H1 (cell line): ENCODE measurements around the gene P4HA1. TPM values are rescaled to one million over a fixed set of nuclear protein-coding genes. Genes with fewer than 3 reads are reported as not detected.

Experiments
- CTCF ChIA-PET: fragments of 300-600 bp; sonication (Branson Sonifier 250); formaldehyde crosslinking; loops from one replicate; lab custom pipeline; 2021; ENCODE audit not compliant: partially characterized antibody; lab: Charles Lee
- POLR2A ChIA-PET: fragments of 300-600 bp; sonication (Branson Sonifier 250); formaldehyde crosslinking; loops from one replicate; lab custom pipeline; 2021; ENCODE audit warnings: inconsistent platforms; ENCODE audit not compliant: partially characterized antibody; lab: Charles Lee
- DNase-seq, 2 experiments: peaks; one replicate each; pipeline versions ENCODE4 v3.0.0 to v3.0.0-alpha.2; 2010 to 2022; ENCODE audit warnings: low spot score in 2 of 2, low read depth in 1 of 2, mixed read lengths in 1 of 2
- FAIRE-seq: peaks from 2 replicates; lab custom pipeline; 2011; peaks lifted over from hg19 to GRCh38; lab: Jason Lieb, UNC
- H2AFZ ChIP-seq: 2 replicates; pipeline ENCODE4 v1.8.1; 2012; ENCODE audit warnings: low read length, inconsistent platforms
- H2AK5ac ChIP-seq: 2 replicates; pipeline ENCODE4 v1.6.1; 2013; ENCODE audit warnings: low read depth, low read length
- H2BK120ac ChIP-seq: replicated peaks from 2 replicates; pipeline ENCODE3; 2013; ENCODE audit warnings: low read depth, low read length, inconsistent platforms
- H2BK12ac ChIP-seq: 2 replicates; pipeline ENCODE4 v1.6.1; 2013; ENCODE audit warnings: low read depth, low read length
- H2BK15ac ChIP-seq: 2 replicates; pipeline ENCODE4 v1.6.1; 2013; ENCODE audit warnings: low read length
- H2BK20ac ChIP-seq: 2 replicates; pipeline ENCODE4 v1.6.1; 2013; ENCODE audit warnings: low read length
- H2BK5ac ChIP-seq: 2 replicates; pipeline ENCODE4 v1.6.1; 2013; ENCODE audit warnings: low read depth, low read length
- H3K14ac ChIP-seq: 2 replicates; pipeline ENCODE4 v1.6.1; 2013; ENCODE audit warnings: inconsistent platforms; ENCODE audit not compliant: insufficient read length
- H3K18ac ChIP-seq: 2 replicates; pipeline ENCODE4 v1.6.1; 2013; ENCODE audit warnings: low read length; ENCODE audit errors: extremely low read depth
- H3K23ac ChIP-seq: 2 replicates; pipeline ENCODE4 v1.6.1; 2013; ENCODE audit warnings: inconsistent platforms; ENCODE audit not compliant: insufficient read length
- H3K23me2 ChIP-seq: 2 replicates; pipeline ENCODE4 v1.6.1; 2013; ENCODE audit warnings: low read depth, low read length
- H3K27ac ChIP-seq: 2 replicates; pipeline ENCODE4 v1.6.1; 2011; ENCODE audit warnings: low read depth, low read length, inconsistent platforms
- H3K27me3 ChIP-seq, 4 experiments: replicated peaks in 1 of 4; 1 replicate in 1 of 4; 2 replicates in 3 of 4; pipeline versions ENCODE4 v1.6.1 to v1.8.1; 2011 to 2013; ENCODE audit warnings: low read length in 3 of 4, mild to moderate bottlenecking in 3 of 4, inconsistent platforms in 2 of 4, mixed read lengths in 2 of 4, moderate library complexity in 1 of 4; ENCODE audit not compliant: control insufficient read depth in 3 of 4, insufficient read depth in 3 of 4; ENCODE audit errors: extremely low read depth in 1 of 4
- H3K36me3 ChIP-seq, 4 experiments: 2 replicates each; pipeline versions ENCODE4 v1.6.1 to v1.8.1; 2011 to 2013; ENCODE audit warnings: mild to moderate bottlenecking in 4 of 4, low read length in 3 of 4, moderate library complexity in 2 of 4, control low read depth in 1 of 4, inconsistent platforms in 1 of 4; ENCODE audit not compliant: insufficient read depth in 4 of 4, control insufficient read depth in 2 of 4
- H3K4ac ChIP-seq: replicated peaks from 2 replicates; pipeline ENCODE3; 2013; ENCODE audit warnings: low read length, low read depth, mixed read lengths, inconsistent platforms; ENCODE audit not compliant: insufficient read length
- H3K4me1 ChIP-seq, 4 experiments: replicated peaks in 1 of 4; 1 replicate in 1 of 4; 2 replicates in 3 of 4; pipeline versions ENCODE4 v1.6.1 to v1.8.1; 2011 to 2013; ENCODE audit warnings: low read length in 3 of 4, inconsistent platforms in 2 of 4, mixed read lengths in 1 of 4; ENCODE audit not compliant: insufficient read depth in 4 of 4, control insufficient read depth in 3 of 4
- H3K4me2 ChIP-seq, 2 experiments: 2 replicates each; pipeline versions ENCODE4 v1.6.1 to v1.8.1; 2011 to 2013; ENCODE audit warnings: low read depth in 2 of 2, low read length in 2 of 2, control low read depth in 1 of 2, inconsistent platforms in 1 of 2, mild to moderate bottlenecking in 1 of 2; ENCODE audit not compliant: insufficient read depth in 1 of 2
- H3K4me3 ChIP-seq, 4 experiments: fragments of 200-600, 300-600 bp in 1 of 4; sonication (generic), shearing (Covaris generic), sonication (Bioruptor Twin) in 1 of 4; 2 replicates each; pipeline versions ENCODE4 v1.5.1 to v1.8.1; 2011 to 2016; ENCODE audit warnings: low read length in 4 of 4, low read depth in 3 of 4, control low read depth in 2 of 4, inconsistent platforms in 2 of 4, mild to moderate bottlenecking in 2 of 4, mixed read lengths in 1 of 4, moderate library complexity in 1 of 4; ENCODE audit not compliant: insufficient read depth in 2 of 4; ENCODE audit errors: extremely low read depth in 1 of 4
- H3K56ac ChIP-seq: replicated peaks from 2 replicates; pipeline ENCODE3; 2013; ENCODE audit warnings: low read depth, mild to moderate bottlenecking, mixed read lengths, low read length, inconsistent platforms; ENCODE audit not compliant: insufficient read length
- H3K79me1 ChIP-seq: 2 replicates; pipeline ENCODE4 v1.6.1; 2013; ENCODE audit warnings: low read depth, low read length, control low read depth
- H3K79me2 ChIP-seq, 2 experiments: 2 replicates each; pipeline versions ENCODE4 v1.6.1 to v1.8.1; 2012 to 2013; ENCODE audit warnings: low read length in 2 of 2, mild to moderate bottlenecking in 2 of 2, inconsistent platforms in 1 of 2; ENCODE audit not compliant: insufficient read depth in 2 of 2, control insufficient read depth in 1 of 2
- H3K9ac ChIP-seq, 4 experiments: replicated peaks in 1 of 4; 1 replicate in 1 of 4; 2 replicates in 3 of 4; pipeline versions ENCODE4 v1.6.1 to v1.8.1; 2011 to 2013; ENCODE audit warnings: low read depth in 3 of 4, low read length in 3 of 4, control low read depth in 2 of 4, mild to moderate bottlenecking in 2 of 4, moderate library complexity in 2 of 4, inconsistent platforms in 1 of 4; ENCODE audit errors: extremely low read depth in 1 of 4
- H3K9me3 ChIP-seq, 2 experiments: 2 replicates each; pipeline versions ENCODE4 v1.6.1 to v1.8.1; 2012 to 2013; ENCODE audit warnings: mild to moderate bottlenecking in 2 of 2, moderate library complexity in 2 of 2, control low read depth in 1 of 2, inconsistent platforms in 1 of 2, low read depth in 1 of 2, low read length in 1 of 2, mixed read lengths in 1 of 2; ENCODE audit not compliant: insufficient read depth in 2 of 2
- H4K20me1 ChIP-seq, 2 experiments: replicated peaks in 1 of 2; 2 replicates each; pipeline versions ENCODE3 to v1.8.1; 2011 to 2013; ENCODE audit warnings: inconsistent platforms in 2 of 2, low read length in 2 of 2, mild to moderate bottlenecking in 1 of 2; ENCODE audit not compliant: insufficient read depth in 2 of 2, control insufficient read depth in 1 of 2
- H4K5ac ChIP-seq: 2 replicates; pipeline ENCODE4 v1.6.1; 2013; ENCODE audit warnings: low read length, low read depth, mixed read lengths, inconsistent platforms; ENCODE audit not compliant: insufficient read length
- H4K8ac ChIP-seq: 2 replicates; pipeline ENCODE4 v1.8.0; 2013; ENCODE audit warnings: mild to moderate bottlenecking, moderate library complexity, low read length, inconsistent platforms; ENCODE audit not compliant: insufficient read depth; ENCODE audit errors: extremely low read depth
- H4K91ac ChIP-seq: replicated peaks from 2 replicates; pipeline ENCODE3; 2013; ENCODE audit warnings: low read length, mixed read lengths, inconsistent platforms; ENCODE audit not compliant: insufficient read length
- ATF3 ChIP-seq: IDR thresholded peaks from 2 replicates; pipeline ENCODE4 v1.6.1; 2011; ENCODE audit warnings: low read depth, mild to moderate bottlenecking, low read length; ENCODE audit not compliant: insufficient read depth
- BCL11A ChIP-seq, 2 experiments: IDR thresholded peaks; one replicate each; pipeline ENCODE4 v1.6.1; 2011; ENCODE audit warnings: low read depth in 2 of 2, low read length in 2 of 2, mild to moderate bottlenecking in 2 of 2
- CREB1 ChIP-seq: IDR thresholded peaks from 2 replicates; pipeline ENCODE4 v1.6.1; 2012; ENCODE audit warnings: inconsistent platforms
- FOSL1 ChIP-seq: IDR thresholded peaks from 2 replicates; pipeline ENCODE4 v1.6.1; 2011; ENCODE audit warnings: mild to moderate bottlenecking, low read depth, low read length, moderate library complexity; ENCODE audit not compliant: insufficient read depth
- JUN ChIP-seq: IDR thresholded peaks from 2 replicates; pipeline ENCODE4 v1.6.1; 2011; ENCODE audit warnings: low read depth, mild to moderate bottlenecking, improper control_type of control experiment, low read length
- NANOG ChIP-seq: IDR thresholded peaks from 2 replicates; pipeline ENCODE4 v1.6.1; 2011; ENCODE audit warnings: low read length, low read depth, mild to moderate bottlenecking, inconsistent platforms; ENCODE audit not compliant: insufficient read depth, poor library complexity, severe bottlenecking
- NRF1 ChIP-seq: IDR thresholded peaks from 2 replicates; pipeline ENCODE4 v1.6.1; 2011; ENCODE audit warnings: mild to moderate bottlenecking, low read depth, low read length, improper control_type of control experiment
- RNF2 ChIP-seq: fragments of 200-900, 300-1000 bp; sonication (generic); IDR thresholded peaks from 2 replicates; pipeline ENCODE4 v1.7.1; 2016; ENCODE audit warnings: borderline replicate concordance, low read depth, mild to moderate bottlenecking, antibody characterized with exemption, low read length; ENCODE audit not compliant: poor library complexity, severe bottlenecking; ENCODE audit errors: missing control alignments
- RXRA ChIP-seq: IDR thresholded peaks from 2 replicates; pipeline ENCODE4 v1.6.1; 2011; ENCODE audit warnings: low read depth, mild to moderate bottlenecking, low read length, moderate library complexity; ENCODE audit not compliant: insufficient read depth
- SAP30 ChIP-seq: fragments of 300-600 bp; sonication (generic); IDR thresholded peaks from 2 replicates; pipeline ENCODE4 v1.7.1; 2012; ENCODE audit warnings: low read length, moderate library complexity, mild to moderate bottlenecking, inconsistent platforms; ENCODE audit not compliant: insufficient read depth, insufficient replicate concordance
- WGBS, 2 experiments: shearing (Covaris generic) in 1 of 2; methylation state at CpG; one replicate each; pipeline versions ENCODE4 v1.1.6 to v1.1.7; 2013 to 2015; ENCODE audit warnings: low lambda C conversion rate in 2 of 2, mixed read lengths in 2 of 2, inconsistent platforms in 1 of 2, low coverage in 1 of 2, missing lambda C conversion rate in 1 of 2; ENCODE audit not compliant: insufficient replicate concordance in 2 of 2, insufficient coverage in 1 of 2, insufficient read length in 1 of 2; ENCODE audit errors: extremely low coverage in 1 of 2, missing lambda C conversion rate in 1 of 2; 5-methylcytosine and 5-hydroxymethylcytosine counted together
- polyA plus RNA-seq, 7 experiments: library from polyadenylated mRNA; depleted of rRNA in 3 of 7; stranded (reverse) in 5 of 7; unstranded in 2 of 7; fragments of >200 nt in 5 of 7; fragments of 200-250 nt in 2 of 7; gene quantifications; 1 replicate in 5 of 7; 2 replicates in 1 of 7; 4 replicates in 1 of 7; pipeline versions ENCODE4 v1.2.1 to v1.2.3, GENCODE V29; 2011 to 2013; ENCODE audit warnings: missing spikeins in 2 of 7, mixed read lengths in 2 of 7
- total RNA-seq: library from RNA; stranded (reverse); fragmentation: NEBNext Ultra II Directional; extraction: Animal tissue kit (Norgen Biotek cat#: 25700); gene quantifications from 2 replicates; pipeline ENCODE4 v1.2.1, GENCODE V29; 2021
- TF ChIP-seq, protein P1 (sequence below): IDR thresholded peaks from 2 replicates; pipeline ENCODE4 v1.6.1; 2012; ENCODE audit warnings: low read length, inconsistent platforms

The P4HA1 gene
- total and polyA plus RNA-seq, 2 of the 8 experiments (the other 6 are each of a cell fraction or from before 2014, with no cell fraction given): 12.0 to 25.7 TPM

- Histone ChIP-seq H3K36me3 (peaks cover 0 to 9% (median 3%) of the 10 kb centered on the region in 4 experiments; a peak in 4 of 8 replicates), H2BK5ac (no peak overlapping the region), H3K18ac (no peak overlapping the region), H3K27ac (no peak overlapping the region), H3K23ac (no peak overlapping the region), H3K4ac (no peak overlapping the region), H4K20me1 (peaks cover 0 to 4% of the 10 kb centered on the region in 2 experiments), H3K9me3 (no peaks in the 10 kb centered on the region), H3K23me2 (no peaks in the 10 kb centered on the region), H2AFZ (no peak overlapping the region), H4K8ac (no peak overlapping the region), H3K4me2 (no peak overlapping the region), H3K4me1 (peaks cover 0 to 2% (median 0%) of the 10 kb centered on the region in 4 experiments; a peak in 1 of 7 replicates), H4K5ac (no peak overlapping the region), H2BK120ac (no peak overlapping the region), H2BK12ac (no peak overlapping the region), H3K79me1 (no peaks in the 10 kb centered on the region), H2BK20ac (no peak overlapping the region), H3K27me3 (no peaks in the 10 kb centered on the region), H3K79me2 (no peaks in the 10 kb centered on the region), H2BK15ac (no peak overlapping the region), H3K4me3 (no peak overlapping the region), H3K56ac (no peak overlapping the region), H4K91ac (no peak overlapping the region), H3K14ac (no peak overlapping the region), H2AK5ac (no peak overlapping the region), H3K9ac (no peak overlapping the region)
- 86% methylated on average over 1 of the region's 1 CpG; no CpG with 5 or more reads in 1 of the 2 experiments for WGBS, 2 experiments
- DNase-seq (no peak), FAIRE-seq (no peak)
- POLR2A ChIA-PET: no interaction called here
- CTCF ChIA-PET: interaction anchor here (1.0 to 1.8 kb wide), 9 partner anchors 9 to 130 kb away, joined by 3 to 5 read pairs (median 3); no protein-coding TSS in a partner anchor
- TF ChIP-seq NANOG (no peak), BCL11A (IDR thresholded peaks at IDR 0.05; ENCODE audit: low read depth in 2 of 2, low read length in 2 of 2) (no peak), SAP30 (no peak), RNF2 (no peak), CREB1 (no peak), FOSL1 (no peak), NRF1 (no peak), JUN (no peak), RXRA (no peak), ATF3 (no peak)
- TF ChIP-seq, protein P1, sequence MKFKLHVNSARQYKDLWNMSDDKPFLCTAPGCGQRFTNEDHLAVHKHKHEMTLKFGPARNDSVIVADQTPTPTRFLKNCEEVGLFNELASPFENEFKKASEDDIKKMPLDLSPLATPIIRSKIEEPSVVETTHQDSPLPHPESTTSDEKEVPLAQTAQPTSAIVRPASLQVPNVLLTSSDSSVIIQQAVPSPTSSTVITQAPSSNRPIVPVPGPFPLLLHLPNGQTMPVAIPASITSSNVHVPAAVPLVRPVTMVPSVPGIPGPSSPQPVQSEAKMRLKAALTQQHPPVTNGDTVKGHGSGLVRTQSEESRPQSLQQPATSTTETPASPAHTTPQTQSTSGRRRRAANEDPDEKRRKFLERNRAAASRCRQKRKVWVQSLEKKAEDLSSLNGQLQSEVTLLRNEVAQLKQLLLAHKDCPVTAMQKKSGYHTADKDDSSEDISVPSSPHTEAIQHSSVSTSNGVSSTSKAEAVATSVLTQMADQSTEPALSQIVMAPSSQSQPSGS: no peak
These were observed 77.6 kb downstream of the P4HA1 start for GRCh38 chr10:73019100-73019499.
